GM19193 (cell line): ENCODE data around the gene HENMT1.

Experiments
- POLR2A ChIP-seq: IDR thresholded peaks from 4 replicates; pipeline ENCODE4 v1.6.1; 2011; ENCODE audit not compliant: insufficient read depth, insufficient read length; ENCODE audit errors: extremely low read depth

The HENMT1 gene

DNA sequence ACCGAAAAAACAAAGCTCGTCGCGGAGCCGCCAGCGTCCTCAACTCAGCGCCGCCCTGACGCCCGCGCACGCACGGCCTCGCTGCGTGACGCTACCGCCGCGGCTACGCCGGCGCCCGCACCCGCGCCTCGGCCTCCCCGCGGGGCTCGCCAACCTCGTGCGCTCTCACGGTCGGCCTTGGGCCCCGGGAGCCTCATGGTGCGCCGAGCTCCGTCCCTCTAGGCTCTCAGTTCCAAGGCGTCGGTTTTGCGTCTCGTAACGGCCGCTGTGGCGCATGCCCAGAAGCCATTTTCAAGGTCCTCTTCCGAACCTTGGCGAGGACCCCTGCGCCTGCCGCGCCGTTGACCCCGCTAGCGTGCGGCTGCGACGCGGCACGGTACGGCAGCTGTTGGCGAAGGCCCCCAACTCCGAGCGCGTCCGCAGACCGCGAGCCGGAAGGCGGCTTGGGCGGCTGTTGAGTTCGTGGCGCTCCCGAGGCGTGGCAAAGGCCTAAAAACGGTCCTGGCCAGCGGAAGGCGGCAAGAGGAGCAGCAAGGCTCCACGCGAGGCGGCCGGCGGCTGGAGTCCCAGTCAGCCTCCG is at the start of gene HENMT1:
Gene HENMT1, minus strand, starts transcription at position 64 of the 580 bp plus-strand sequence. CDS start 1,209 bp downstream, outside the sequence.
- TF ChIP-seq POLR2A, result peak; percentile 75

DNA sequence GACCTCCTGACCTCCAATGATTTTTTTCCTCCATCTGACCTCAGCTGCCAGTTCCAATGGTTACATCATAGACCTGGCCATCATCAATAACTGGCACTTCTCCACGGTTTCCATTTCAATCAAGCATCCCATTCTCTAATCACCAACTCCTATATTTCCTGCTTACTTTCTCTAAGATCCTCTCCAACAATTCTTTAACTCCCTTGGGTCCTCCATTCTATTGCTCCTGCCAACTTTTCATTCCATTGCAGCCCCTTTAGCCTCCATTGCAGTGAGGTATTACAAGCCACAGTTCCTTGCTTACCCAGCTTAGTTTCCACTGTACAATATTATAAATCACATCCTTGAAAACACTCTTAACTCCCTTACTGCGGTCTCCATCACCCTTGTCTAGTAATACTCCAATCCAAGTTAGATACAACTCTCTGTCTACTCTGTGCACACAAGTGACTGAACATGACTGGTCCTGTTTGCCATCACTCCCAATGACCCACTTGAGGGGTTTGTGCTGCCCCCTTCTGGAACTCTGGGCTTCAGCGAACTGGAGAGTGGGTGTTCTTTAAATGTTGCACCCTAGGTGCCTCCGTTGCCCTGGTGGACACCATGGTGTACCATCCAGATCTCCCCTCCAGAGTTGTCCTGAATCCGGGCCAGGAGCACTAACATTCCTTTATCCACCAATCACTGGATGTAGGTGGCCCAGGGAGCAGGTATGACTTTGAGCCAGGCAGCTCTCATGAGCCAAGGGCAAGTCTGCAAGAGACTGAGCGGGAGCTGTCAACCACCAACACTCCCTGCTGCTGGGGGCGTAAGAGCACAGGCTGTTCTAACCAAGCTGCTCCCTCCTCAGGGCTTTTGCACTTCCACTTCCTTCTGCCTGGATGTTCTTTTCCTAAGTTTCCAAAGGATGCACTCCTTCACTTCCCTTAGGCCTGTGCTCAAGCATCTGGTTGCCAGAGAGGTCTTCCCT is 48.1 kb upstream of the HENMT1 start:
- no peak for TF ChIP-seq POLR2A

DNA sequence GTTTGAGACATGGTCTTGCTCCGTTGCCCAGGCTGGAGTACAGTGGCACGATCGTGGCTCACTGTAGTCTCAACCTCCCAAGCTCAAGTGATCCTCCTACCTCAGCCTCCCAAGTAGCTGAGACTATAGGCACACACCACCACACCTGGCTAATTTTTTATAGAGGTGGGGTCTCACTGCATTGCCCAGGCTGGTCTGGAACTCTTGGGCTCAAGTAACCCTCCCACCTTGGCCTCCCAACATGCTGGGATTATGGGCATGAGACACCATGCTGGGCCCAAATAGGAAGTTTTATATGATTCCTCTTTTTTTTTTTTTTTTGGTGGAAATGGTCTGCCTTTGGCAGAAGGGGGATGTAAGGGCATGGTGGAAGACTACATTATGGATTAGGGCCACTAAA is 45.8 kb upstream of the HENMT1 start:
- no peak for TF ChIP-seq POLR2A

DNA sequence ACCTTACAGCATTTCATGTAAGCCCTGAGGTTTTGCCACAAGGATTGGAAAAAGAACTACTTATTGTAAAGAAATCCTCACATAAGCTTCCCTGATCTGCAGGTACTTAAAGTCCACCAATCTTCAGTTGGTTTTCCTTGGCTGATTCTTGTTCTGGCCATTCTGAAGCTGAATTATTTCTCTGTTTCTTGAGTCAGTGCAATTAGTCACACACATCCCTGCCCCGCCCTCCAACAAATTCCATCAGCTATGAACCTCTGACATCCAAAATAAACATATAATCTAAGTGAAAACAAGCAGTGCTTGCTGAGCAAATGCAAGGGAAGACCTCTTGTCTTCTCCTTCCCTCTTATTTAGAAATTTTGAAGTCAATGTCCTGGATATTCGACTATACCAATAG is 43.6 kb upstream of the HENMT1 start:
- TF ChIP-seq POLR2A, result no peak

DNA sequence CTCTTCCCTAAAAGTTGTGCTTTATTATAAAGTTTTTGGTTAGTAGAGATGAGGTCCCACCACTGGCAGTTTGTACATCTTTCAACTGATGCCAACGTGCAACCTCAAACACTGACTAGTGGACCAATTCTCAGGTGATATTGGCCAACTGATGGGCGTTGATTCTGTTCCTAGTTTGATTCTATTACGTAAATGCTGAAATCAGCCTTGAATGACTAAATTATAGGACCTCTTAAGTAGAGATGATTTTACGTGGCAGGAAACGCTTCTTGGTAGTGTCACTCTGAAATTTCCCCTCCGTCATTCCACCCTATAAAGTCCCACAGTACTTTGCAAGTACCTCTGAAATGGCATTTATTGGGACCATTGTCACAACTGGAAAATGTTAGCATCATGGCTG is 43.0 kb upstream of the HENMT1 start:
- TF ChIP-seq POLR2A, result no peak

DNA sequence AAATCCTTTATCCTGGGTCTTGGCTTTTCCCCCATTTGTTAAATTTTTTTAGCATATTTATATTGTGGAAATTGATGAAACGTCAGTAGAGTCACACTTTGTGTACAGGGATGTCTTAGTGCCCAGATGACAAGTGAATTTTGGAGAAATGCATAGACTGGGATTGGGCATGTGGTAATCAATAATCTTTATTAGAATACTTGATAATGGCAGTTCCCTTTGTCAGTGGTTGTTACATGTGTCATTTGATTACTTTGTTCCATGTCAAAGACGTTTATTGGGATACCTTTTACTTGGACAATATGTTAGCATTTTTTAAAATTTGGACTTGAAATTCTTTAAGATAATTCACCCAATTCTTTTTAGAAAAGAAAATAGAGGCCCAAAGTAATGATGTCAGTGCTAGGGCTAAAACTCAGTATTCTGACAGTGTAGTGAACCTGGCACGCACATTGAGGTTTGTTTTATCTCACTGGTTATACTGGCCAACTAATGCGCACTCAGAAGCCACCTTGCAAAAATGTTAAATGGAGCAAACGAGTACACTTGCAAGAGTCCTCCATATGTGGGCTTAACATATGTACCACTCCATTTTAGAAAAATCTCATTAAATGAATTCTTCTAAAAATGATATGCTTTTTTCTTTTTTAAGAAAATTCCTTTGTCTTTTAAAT is 40.4 kb upstream of the HENMT1 start:
- no peak for TF ChIP-seq POLR2A

DNA sequence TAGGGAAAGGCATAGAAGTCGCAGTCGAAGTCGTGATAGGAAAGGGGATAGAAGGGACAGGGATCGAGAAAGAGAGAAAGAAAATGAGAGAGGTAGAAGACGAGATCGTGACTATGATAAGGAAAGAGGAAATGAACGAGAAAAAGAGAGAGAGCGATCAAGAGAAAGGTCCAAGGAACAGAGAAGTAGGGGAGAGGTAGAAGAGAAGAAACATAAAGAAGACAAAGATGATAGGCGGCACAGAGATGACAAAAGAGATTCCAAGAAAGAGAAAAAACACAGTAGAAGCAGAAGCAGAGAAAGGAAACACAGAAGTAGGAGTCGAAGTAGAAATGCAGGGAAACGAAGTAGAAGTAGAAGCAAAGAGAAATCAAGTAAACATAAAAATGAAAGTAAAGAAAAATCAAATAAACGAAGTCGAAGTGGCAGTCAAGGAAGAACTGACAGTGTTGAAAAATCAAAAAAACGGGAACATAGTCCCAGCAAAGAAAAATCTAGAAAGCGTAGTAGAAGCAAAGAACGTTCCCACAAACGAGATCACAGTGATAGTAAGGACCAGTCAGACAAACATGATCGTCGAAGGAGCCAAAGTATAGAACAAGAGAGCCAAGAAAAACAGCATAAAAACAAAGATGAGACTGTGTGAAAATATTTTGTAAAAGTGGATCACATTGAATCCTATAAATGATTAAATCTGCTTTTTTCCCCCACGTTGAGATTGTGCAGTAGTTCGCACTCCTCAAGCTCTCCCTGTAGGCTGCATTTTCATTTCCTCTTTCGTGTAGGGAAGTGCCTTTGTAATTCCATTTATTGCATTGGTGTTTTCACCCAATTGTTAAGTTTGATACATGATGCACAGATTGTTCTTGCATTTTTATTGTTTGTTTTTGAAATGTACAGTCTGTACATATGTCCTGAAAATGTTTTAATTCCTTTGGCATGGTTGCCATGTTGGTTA is 38.8 kb upstream of the HENMT1 start:
- TF ChIP-seq POLR2A, result no peak

DNA sequence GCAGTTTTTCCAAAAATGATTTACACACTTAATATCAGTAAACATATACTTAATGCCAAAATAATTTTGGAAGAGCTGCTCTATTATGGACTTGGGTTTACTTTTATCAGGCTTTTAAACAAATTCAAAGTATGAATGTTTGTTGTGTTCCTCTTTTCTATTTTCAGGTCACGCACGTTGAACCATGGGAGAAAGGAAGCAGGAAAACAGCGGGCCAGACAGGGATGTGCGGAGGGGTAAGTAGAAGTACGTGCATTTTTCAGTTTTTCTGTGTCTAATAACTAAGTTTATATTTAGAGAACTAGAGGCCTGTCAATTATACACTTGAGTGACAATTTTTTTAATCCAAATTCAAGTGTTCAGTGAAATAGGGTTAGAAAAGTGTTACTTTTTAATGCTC is 34.6 kb upstream of the HENMT1 start:
- no peak for TF ChIP-seq POLR2A

DNA sequence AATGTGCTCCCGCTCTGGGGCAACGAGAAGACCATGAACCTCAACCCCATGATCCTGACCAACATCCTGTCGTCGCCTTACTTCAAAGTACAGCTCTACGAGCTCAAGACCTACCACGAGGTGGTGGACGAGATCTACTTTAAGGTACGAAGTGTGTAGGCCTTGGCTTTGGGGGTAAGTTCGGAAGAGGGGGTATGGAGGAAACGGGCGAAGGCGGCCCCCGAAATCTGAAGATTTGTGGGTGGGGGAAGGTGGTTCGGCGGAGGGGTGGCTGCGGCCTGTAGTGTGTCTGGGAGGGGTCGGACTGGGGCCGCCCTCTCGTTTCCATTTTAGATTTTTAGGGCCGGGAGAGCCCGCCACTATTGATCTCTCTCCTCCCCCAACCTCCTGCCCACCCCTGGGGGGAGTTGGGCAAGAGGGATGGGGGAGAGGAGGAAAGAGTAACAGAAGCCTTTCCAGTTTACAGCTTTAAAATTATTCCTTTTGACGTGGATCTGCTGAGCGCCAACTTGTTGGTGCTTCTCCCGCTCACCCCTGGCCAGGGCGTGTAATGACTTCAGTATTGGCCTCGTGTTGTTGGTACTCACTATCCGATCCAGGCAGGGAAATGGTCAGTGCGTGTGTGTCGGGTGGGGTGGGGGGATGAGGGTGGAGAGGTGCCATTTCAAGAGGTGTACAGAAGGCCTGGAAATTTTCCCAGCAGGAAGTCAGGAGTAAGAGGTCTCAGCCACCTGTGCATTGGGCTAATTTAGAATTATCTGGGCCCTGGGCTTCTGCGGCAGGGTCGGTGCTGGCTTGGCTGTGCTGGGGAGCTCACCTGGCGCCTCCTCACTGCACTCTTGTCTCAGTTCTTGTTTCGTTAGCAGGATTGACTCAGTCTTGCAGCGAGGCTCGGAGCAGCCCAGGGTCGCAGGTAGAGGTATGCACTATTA is 32.1 kb upstream of the HENMT1 start:
- no peak for TF ChIP-seq POLR2A

DNA sequence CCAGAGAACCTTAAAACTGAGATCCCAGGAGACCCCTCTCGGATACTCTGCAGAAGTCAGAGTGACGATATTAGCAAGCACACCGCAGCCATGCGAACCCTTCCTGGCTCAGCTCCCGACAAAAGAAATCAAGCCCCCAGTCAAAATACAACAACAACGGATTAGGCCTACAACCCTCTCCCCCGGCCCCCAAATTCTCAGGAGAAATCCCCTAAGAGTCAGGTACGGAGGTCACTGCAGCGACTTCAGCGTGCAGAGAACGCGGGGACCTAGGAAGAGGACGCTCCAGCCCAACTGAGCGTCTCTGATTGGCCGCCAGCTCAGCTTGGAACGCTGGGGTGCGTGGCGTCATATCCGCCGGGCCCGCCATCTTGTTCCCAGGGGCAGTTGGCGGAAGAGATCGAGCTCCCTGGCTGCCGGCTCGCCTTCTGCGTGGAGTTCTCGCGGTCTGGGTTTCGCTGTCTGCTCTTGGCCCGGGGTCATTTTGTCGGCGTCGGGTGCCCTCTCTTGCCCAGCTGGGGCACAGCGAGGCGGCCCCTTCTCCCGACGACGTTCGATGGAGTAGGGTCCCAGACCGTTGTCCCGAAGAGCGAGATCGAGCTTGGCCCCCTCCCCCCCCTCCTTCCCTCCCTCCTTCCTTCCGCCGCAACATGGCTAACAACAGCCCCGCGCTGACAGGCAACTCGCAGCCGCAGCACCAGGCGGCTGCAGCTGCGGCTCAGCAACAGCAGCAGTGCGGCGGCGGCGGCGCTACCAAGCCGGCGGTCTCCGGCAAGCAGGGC is 31.2 kb upstream of the HENMT1 start, which contains the start of gene PRPF38B:
Gene PRPF38B, plus strand, starts transcription at position 369 of the 782 bp plus-strand sequence. Its CDS starts 282 bp downstream, at position 651.
- peak; percentile 98 for TF ChIP-seq POLR2A

DNA sequence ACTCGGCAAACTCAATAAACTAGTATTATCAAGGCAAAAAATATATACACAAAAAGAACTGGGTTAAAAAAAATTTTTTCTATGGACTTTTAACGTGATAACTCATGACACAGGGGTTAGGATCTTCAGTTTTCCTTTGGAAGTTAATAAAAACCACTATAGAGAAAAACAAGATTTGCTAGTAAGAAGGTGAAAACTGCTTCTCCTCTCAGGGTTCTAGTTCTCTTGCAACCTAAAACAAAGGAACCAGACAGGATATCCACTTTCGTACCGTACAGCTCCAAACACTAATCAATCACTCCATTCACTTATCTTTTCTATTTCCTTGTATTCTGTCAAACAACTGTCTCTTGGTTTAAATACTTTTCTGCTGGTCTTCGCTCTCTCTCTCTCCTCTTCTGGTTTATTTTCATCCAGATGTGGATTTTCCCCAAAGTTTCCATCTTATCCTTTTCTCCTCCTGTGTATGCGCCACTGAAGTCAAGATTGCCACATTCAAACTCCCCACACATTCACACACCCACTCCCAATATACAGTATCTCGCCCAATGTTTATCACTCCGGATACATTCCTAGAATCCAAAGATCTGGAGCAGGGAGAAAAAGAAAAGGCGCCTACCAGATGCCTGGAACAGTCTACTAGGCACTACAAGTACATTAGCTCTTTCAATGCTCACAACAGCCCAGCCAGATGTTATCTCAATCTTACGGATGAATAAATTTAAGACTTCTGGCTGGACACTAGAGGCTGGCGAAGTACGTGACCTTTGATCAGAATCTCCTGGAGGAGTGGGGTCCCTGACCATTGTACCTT is 30.4 kb upstream of the HENMT1 start:
- TF ChIP-seq POLR2A, result no peak
